Measurements from ENCODE around the gene FLVCR2. TPM values are rescaled to one million over a fixed set of nuclear protein-coding genes. Genes with fewer than 3 reads are reported as not detected.

The FLVCR2 gene
- total RNA-seq, 1 experiment from 2014 or later = 6.6 TPM

DNA sequence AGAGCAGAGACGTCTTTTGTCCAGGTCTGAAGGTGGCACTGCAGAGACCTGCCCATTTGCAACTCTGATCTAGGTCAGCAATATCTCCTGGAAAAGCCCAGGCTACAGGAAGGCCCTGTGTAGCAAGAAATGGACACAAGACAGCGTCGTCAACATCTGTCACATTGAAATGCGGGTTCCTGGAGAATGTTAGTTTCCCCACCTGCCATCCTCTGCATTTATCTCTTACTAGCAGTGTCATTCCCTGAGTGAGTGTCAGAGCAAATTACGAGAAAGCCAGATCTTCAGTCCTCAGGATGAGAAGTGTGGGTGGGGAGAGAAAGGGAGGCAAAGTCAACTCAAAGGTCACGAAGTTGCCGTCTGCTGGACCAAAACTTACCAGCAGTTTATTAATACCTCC is 27.4 kb upstream of the FLVCR2 start:
- POLR2A ChIA-PET = no interaction called here
- no peak overlapping the region for H3K4me3 Mint-ChIP-seq
- H3K9me3 Mint-ChIP-seq = no peaks in the 10 kb centered on the region
- TF ChIP-seq ZNF232 (CRISPR knock-in tag; IDR thresholded peaks at IDR 0.05) (no peak), JAZF1 (CRISPR knock-in tag; IDR thresholded peaks at IDR 0.05) (no peak), IRF2 (CRISPR knock-in tag; IDR thresholded peaks at IDR 0.05; ENCODE audit: borderline replicate concordance, low read depth) (no peak), E2F5 (CRISPR knock-in tag; IDR thresholded peaks at IDR 0.05) (no peak), ZNF416 (CRISPR knock-in tag; IDR thresholded peaks at IDR 0.05) (no peak), ZSCAN18 (CRISPR knock-in tag; IDR thresholded peaks at IDR 0.05) (no peak), ARID4B (CRISPR knock-in tag; IDR thresholded peaks at IDR 0.05; ENCODE audit: borderline replicate concordance) (no peak), ELF4 (CRISPR knock-in tag; IDR thresholded peaks at IDR 0.05; ENCODE audit: low read depth) (no peak), ZNF121 (CRISPR knock-in tag; IDR thresholded peaks at IDR 0.05) (no peak), ZNF138 (CRISPR knock-in tag; conservative IDR thresholded peaks at IDR 0.05) (no peak), CREM (CRISPR knock-in tag; IDR thresholded peaks at IDR 0.05) (no peak), RELA (CRISPR knock-in tag; IDR thresholded peaks at IDR 0.05; ENCODE audit: borderline replicate concordance) (no peak), FOXP1 (CRISPR knock-in tag; IDR thresholded peaks at IDR 0.05; ENCODE audit: borderline replicate concordance) (no peak)
- TF ChIP-seq, protein P1, sequence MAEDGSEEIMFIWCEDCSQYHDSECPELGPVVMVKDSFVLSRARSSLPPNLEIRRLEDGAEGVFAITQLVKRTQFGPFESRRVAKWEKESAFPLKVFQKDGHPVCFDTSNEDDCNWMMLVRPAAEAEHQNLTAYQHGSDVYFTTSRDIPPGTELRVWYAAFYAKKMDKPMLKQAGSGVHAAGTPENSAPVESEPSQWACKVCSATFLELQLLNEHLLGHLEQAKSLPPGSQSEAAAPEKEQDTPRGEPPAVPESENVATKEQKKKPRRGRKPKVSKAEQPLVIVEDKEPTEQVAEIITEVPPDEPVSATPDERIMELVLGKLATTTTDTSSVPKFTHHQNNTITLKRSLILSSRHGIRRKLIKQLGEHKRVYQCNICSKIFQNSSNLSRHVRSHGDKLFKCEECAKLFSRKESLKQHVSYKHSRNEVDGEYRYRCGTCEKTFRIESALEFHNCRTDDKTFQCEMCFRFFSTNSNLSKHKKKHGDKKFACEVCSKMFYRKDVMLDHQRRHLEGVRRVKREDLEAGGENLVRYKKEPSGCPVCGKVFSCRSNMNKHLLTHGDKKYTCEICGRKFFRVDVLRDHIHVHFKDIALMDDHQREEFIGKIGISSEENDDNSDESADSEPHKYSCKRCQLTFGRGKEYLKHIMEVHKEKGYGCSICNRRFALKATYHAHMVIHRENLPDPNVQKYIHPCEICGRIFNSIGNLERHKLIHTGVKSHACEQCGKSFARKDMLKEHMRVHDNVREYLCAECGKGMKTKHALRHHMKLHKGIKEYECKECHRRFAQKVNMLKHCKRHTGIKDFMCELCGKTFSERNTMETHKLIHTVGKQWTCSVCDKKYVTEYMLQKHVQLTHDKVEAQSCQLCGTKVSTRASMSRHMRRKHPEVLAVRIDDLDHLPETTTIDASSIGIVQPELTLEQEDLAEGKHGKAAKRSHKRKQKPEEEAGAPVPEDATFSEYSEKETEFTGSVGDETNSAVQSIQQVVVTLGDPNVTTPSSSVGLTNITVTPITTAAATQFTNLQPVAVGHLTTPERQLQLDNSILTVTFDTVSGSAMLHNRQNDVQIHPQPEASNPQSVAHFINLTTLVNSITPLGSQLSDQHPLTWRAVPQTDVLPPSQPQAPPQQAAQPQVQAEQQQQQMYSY (CRISPR knock-in tag; IDR thresholded peaks at IDR 0.05) = no peak
- peaks cover 13% of the 10 kb centered on the region for H3K4me1 Mint-ChIP-seq
- no peak overlapping the region for H3K27ac Mint-ChIP-seq
- no peak for DNase-seq (ENCODE audit: low spot score)
- H3K36me3 Mint-ChIP-seq = no peaks in the 10 kb centered on the region
- CTCF ChIA-PET = interaction anchor here (2.0 kb wide), 1 partner anchor 10 kb away, joined by 7 read pairs; no protein-coding TSS in a partner anchor
- ATAC-seq = no peak
- H3K27me3 Mint-ChIP-seq (ENCODE audit: low read depth) = peaks cover 3% of the 10 kb centered on the region; the same call in 1 of the 2 replicates

- peaks cover 13% of the 10 kb centered on the region for H3K4me1 Mint-ChIP-seq
- POLR2A ChIA-PET = no interaction called here
- no peak overlapping the region for H3K4me3 Mint-ChIP-seq
- peaks cover 3% of the 10 kb centered on the region; the same call in 1 of the 2 replicates for H3K36me3 Mint-ChIP-seq
- CTCF ChIA-PET = interaction anchor here (0.8 to 1.6 kb wide), 3 partner anchors 8 to 40 kb away, joined by 3 to 19 read pairs (median 3); no protein-coding TSS in a partner anchor
- H3K27ac Mint-ChIP-seq = no peak overlapping the region
- H3K9me3 Mint-ChIP-seq = peaks cover 16% of the 10 kb centered on the region
- peaks cover 3% of the 10 kb centered on the region; the same call in 1 of the 2 replicates for H3K27me3 Mint-ChIP-seq (ENCODE audit: low read depth)
- ATAC-seq (no peak), DNase-seq (ENCODE audit: low spot score) (no peak)
- TF ChIP-seq ATF6 (CRISPR knock-in tag; IDR thresholded peaks at IDR 0.05) (no peak), OVOL2 (CRISPR knock-in tag; IDR thresholded peaks at IDR 0.05; ENCODE audit: borderline replicate concordance) (no peak), NR1H2 (CRISPR knock-in tag; IDR thresholded peaks at IDR 0.05) (no peak), ELF4 (CRISPR knock-in tag; IDR thresholded peaks at IDR 0.05; ENCODE audit: low read depth) (no peak)
- TF ChIP-seq, protein P2, sequence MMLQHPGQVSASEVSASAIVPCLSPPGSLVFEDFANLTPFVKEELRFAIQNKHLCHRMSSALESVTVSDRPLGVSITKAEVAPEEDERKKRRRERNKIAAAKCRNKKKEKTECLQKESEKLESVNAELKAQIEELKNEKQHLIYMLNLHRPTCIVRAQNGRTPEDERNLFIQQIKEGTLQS (CRISPR knock-in tag; conservative IDR thresholded peaks at IDR 0.05) = no peak
Observed at GRCh38 chr14:75553157-75553556, 25.3 kb upstream of the FLVCR2 start.
